ENCODE results near the gene KERA.

KERA gene

DNA sequence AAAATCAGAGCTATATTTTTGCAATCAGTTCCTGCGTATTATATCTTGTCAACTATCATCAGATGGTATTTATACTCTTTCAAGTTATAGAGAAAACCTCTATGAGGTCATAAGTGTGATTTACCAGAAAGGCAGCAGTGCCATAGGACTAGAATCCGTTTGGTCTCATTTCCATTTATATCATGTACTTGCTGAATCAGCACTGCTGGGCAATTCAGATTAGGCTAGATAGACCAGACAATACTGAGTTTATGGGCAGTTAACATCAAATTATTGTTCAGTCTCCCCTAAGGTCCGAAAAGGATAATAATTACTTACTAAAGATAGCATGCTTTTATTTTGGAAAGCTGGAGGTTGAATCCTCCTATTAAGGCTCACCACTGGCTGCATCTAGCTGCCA, 6.8 kb upstream of the KERA start:
- Histone ChIP-seq H3F3A (ENCODE audit: insufficient read depth, low read length) (no peaks in the 10 kb centered on the region), H3K4me3 (ENCODE audit: low read length) (no peak overlapping the region), H3K27me3 (replicated peaks; ENCODE audit: insufficient read depth, low read length) (no peaks in the 10 kb centered on the region), H3K79me2 (ENCODE audit: low read length) (no peaks in the 10 kb centered on the region), H3K4me2 (ENCODE audit: low read depth, low read length) (no peak overlapping the region), H3K36me3 (replicated peaks; ENCODE audit: insufficient read depth, low read length) (no peaks in the 10 kb centered on the region), H3K9ac (ENCODE audit: low read length) (no peak overlapping the region), H3K9me2 (replicated peaks; ENCODE audit: insufficient read depth, low read length) (no peaks in the 10 kb centered on the region), H3K4me1 (ENCODE audit: low read length) (no peaks in the 10 kb centered on the region), H3K27ac (ENCODE audit: low read length) (no peak overlapping the region), H2AFZ (ENCODE audit: low read length) (no peak overlapping the region), H4K20me1 (ENCODE audit: insufficient read depth, low read length) (no peaks in the 10 kb centered on the region), H3K9me3 (replicated peaks; ENCODE audit: insufficient read depth, low read length) (no peaks in the 10 kb centered on the region)
- DNase-seq, result no peak
- TF ChIP-seq EZH2 (optimal IDR thresholded peaks at IDR 0.05; ENCODE audit: low read depth, low read length) (no peak), EZH2phosphoT487 (IDR thresholded peaks at IDR 0.05; ENCODE audit: low read length) (no peak)
- TF ChIP-seq, protein P1, sequence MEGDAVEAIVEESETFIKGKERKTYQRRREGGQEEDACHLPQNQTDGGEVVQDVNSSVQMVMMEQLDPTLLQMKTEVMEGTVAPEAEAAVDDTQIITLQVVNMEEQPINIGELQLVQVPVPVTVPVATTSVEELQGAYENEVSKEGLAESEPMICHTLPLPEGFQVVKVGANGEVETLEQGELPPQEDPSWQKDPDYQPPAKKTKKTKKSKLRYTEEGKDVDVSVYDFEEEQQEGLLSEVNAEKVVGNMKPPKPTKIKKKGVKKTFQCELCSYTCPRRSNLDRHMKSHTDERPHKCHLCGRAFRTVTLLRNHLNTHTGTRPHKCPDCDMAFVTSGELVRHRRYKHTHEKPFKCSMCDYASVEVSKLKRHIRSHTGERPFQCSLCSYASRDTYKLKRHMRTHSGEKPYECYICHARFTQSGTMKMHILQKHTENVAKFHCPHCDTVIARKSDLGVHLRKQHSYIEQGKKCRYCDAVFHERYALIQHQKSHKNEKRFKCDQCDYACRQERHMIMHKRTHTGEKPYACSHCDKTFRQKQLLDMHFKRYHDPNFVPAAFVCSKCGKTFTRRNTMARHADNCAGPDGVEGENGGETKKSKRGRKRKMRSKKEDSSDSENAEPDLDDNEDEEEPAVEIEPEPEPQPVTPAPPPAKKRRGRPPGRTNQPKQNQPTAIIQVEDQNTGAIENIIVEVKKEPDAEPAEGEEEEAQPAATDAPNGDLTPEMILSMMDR (IDR thresholded peaks at IDR 0.05; ENCODE audit: low read length), result no peak

DNA sequence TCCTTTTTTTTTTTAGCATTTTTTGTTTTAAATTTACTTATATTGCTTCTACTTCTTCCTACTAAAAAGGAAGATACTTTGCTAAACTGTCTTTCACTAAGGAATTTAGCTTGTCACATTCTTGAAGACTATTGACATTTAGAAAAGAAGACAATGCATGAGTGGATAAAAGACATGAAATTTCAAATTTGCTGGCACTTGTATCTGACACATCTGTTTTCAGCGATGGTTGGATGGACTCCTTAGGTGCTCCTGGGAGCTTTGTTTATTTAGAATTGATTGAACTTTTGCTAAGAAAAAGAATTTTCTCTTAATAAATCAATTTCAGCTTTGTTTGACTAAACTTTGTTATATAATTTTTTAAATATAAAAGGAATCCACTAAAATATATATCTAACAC, 3.3 kb upstream of the KERA start:
- no peaks in the 10 kb centered on the region for H3K79me2 ChIP-seq (ENCODE audit: low read length)
- H3K27me3 ChIP-seq (replicated peaks; ENCODE audit: insufficient read depth, low read length), result no peaks in the 10 kb centered on the region
- H3K4me3 ChIP-seq (ENCODE audit: low read length), result no peak overlapping the region
- no peaks in the 10 kb centered on the region for H3K9me3 ChIP-seq (replicated peaks; ENCODE audit: insufficient read depth, low read length)
- no peak for DNase-seq
- H3K27ac ChIP-seq (ENCODE audit: low read length), result no peak overlapping the region
- no peaks in the 10 kb centered on the region for H3K4me1 ChIP-seq (ENCODE audit: low read length)
- no peaks in the 10 kb centered on the region for H3K36me3 ChIP-seq (replicated peaks; ENCODE audit: insufficient read depth, low read length)
- no peak overlapping the region for H3K4me2 ChIP-seq (ENCODE audit: low read depth, low read length)
- no peak overlapping the region for H3K9ac ChIP-seq (ENCODE audit: low read length)
- H3K9me2 ChIP-seq (replicated peaks; ENCODE audit: insufficient read depth, low read length), result no peaks in the 10 kb centered on the region
- no peak overlapping the region for H2AFZ ChIP-seq (ENCODE audit: low read length)
- no peaks in the 10 kb centered on the region for H3F3A ChIP-seq (ENCODE audit: insufficient read depth, low read length)
- TF ChIP-seq EZH2 (optimal IDR thresholded peaks at IDR 0.05; ENCODE audit: low read depth, low read length) (no peak), EZH2phosphoT487 (IDR thresholded peaks at IDR 0.05; ENCODE audit: low read length) (no peak)
- TF ChIP-seq, protein P1 (IDR thresholded peaks at IDR 0.05; ENCODE audit: low read length), result no peak
- H4K20me1 ChIP-seq (ENCODE audit: insufficient read depth, low read length), result no peaks in the 10 kb centered on the region

DNA sequence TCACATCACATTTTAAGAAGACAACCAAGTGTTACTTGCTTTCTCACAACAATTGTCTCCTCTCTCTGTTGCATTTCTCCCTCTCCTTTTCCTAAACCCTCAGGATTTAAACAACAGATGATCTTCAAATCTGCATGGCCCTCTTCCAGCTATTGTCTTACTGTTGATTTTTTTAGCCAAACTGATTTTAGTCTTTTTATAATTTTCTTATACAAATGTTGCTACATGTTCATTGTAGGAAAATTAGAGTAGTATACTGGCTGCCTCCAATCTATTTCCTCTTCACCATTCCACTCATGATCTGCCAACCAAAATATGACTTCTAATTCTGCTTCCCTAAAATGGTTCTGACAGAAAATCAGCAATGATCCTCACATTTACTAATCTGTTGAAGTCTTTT, 1.4 kb upstream of the KERA start:
- Histone ChIP-seq H3K4me3 (ENCODE audit: low read length) (no peak overlapping the region), H3K27me3 (replicated peaks; ENCODE audit: insufficient read depth, low read length) (no peaks in the 10 kb centered on the region), H3K79me2 (ENCODE audit: low read length) (no peaks in the 10 kb centered on the region), H3K36me3 (replicated peaks; ENCODE audit: insufficient read depth, low read length) (no peaks in the 10 kb centered on the region), H4K20me1 (ENCODE audit: insufficient read depth, low read length) (no peaks in the 10 kb centered on the region), H2AFZ (ENCODE audit: low read length) (no peak overlapping the region), H3F3A (ENCODE audit: insufficient read depth, low read length) (no peaks in the 10 kb centered on the region), H3K4me1 (ENCODE audit: low read length) (no peaks in the 10 kb centered on the region), H3K4me2 (ENCODE audit: low read depth, low read length) (no peak overlapping the region), H3K9me3 (replicated peaks; ENCODE audit: insufficient read depth, low read length) (no peaks in the 10 kb centered on the region), H3K27ac (ENCODE audit: low read length) (no peak overlapping the region), H3K9ac (ENCODE audit: low read length) (no peak overlapping the region), H3K9me2 (replicated peaks; ENCODE audit: insufficient read depth, low read length) (no peaks in the 10 kb centered on the region)
- no peak for TF ChIP-seq EZH2phosphoT487 (IDR thresholded peaks at IDR 0.05; ENCODE audit: low read length)
- TF ChIP-seq, protein P1 (IDR thresholded peaks at IDR 0.05; ENCODE audit: low read length), result no peak
- TF ChIP-seq EZH2 (optimal IDR thresholded peaks at IDR 0.05; ENCODE audit: low read depth, low read length), result no peak
- DNase-seq, result no peak
